Keratinocyte (primary cell): Measurements from ENCODE around the gene SRPK2. TPM values are rescaled to one million over a fixed set of nuclear protein-coding genes. Genes with fewer than 3 reads are reported as not detected.

ENCODE experiments used
- DNase-seq: peaks from one replicate; pipeline ENCODE4 v3.0.0-alpha.2; 2011; ENCODE audit warnings: low read depth, missing footprints, low spot score
- FAIRE-seq: peaks from 2 replicates; lab custom pipeline; 2011; peaks lifted over from hg19 to GRCh38; lab: Jason Lieb, UNC
- H2AFZ ChIP-seq: 2 replicates; pipeline ENCODE4 v1.6.0; 2012; ENCODE audit warnings: low read length, control low read depth, inconsistent platforms; ENCODE audit not compliant: control insufficient read depth
- H3K27ac ChIP-seq: 2 replicates; pipeline ENCODE4 v1.5.1; 2011; ENCODE audit warnings: low read length; ENCODE audit not compliant: control insufficient read depth, insufficient read depth
- H3K27me3 ChIP-seq: 3 replicates; pipeline ENCODE4 v1.6.0; 2011; ENCODE audit warnings: low read length; ENCODE audit not compliant: control insufficient read depth, insufficient read depth; ENCODE audit errors: extremely low read depth
- H3K36me3 ChIP-seq, 2 experiments: 2 replicates in 1 of 2; 3 replicates in 1 of 2; pipeline ENCODE4 v1.5.1; 2011; ENCODE audit warnings: low read length in 2 of 2, mild to moderate bottlenecking in 1 of 2; ENCODE audit not compliant: control insufficient read depth in 2 of 2, insufficient read depth in 2 of 2; ENCODE audit errors: extremely low read depth in 1 of 2
- H3K4me1 ChIP-seq: 3 replicates; pipeline ENCODE4 v1.5.1; 2011; ENCODE audit warnings: low read length; ENCODE audit not compliant: control insufficient read depth, insufficient read depth; ENCODE audit errors: extremely low read depth
- H3K4me2 ChIP-seq: 3 replicates; pipeline ENCODE4 v1.6.0; 2011; ENCODE audit warnings: low read depth, low read length; ENCODE audit not compliant: control insufficient read depth, insufficient read depth; ENCODE audit errors: extremely low read depth
- H3K4me3 ChIP-seq, 3 experiments: fragments of 200-600 bp in 1 of 3; sonication (generic) in 1 of 3; 2 replicates in 2 of 3; 3 replicates in 1 of 3; pipeline ENCODE4 v1.5.1; 2011 to 2016; ENCODE audit warnings: low read length in 3 of 3, mild to moderate bottlenecking in 3 of 3, control low read depth in 2 of 3, inconsistent platforms in 1 of 3, low read depth in 1 of 3, mixed read lengths in 1 of 3, mixed run types in 1 of 3, moderate library complexity in 1 of 3; ENCODE audit not compliant: control insufficient read depth in 2 of 3, insufficient read depth in 2 of 3; ENCODE audit errors: extremely low read depth in 1 of 3
- H3K79me2 ChIP-seq: 2 replicates; pipeline ENCODE4 v1.6.0; 2012; ENCODE audit warnings: low read length; ENCODE audit not compliant: control insufficient read depth, insufficient read depth
- H3K9ac ChIP-seq: 3 replicates; pipeline ENCODE4 v1.6.0; 2011; ENCODE audit warnings: low read length; ENCODE audit not compliant: control insufficient read depth, insufficient read depth; ENCODE audit errors: extremely low read depth
- H3K9me1 ChIP-seq: 3 replicates; pipeline ENCODE4 v1.6.0; 2011; ENCODE audit warnings: low read length; ENCODE audit not compliant: control insufficient read depth, insufficient read depth; ENCODE audit errors: extremely low read depth
- H3K9me3 ChIP-seq: 2 replicates; pipeline ENCODE4 v1.5.1; 2012; ENCODE audit warnings: low read depth, low read length; ENCODE audit not compliant: control insufficient read depth
- H4K20me1 ChIP-seq: 3 replicates; pipeline ENCODE4 v1.6.0; 2011; ENCODE audit warnings: low read length; ENCODE audit not compliant: control insufficient read depth, insufficient read depth; ENCODE audit errors: extremely low read depth
- CTCF ChIP-seq, 3 experiments: IDR thresholded peaks in 1 of 3; conservative IDR thresholded peaks in 1 of 3; optimal IDR thresholded peaks in 1 of 3; 2 replicates in 2 of 3; 3 replicates in 1 of 3; pipeline versions ENCODE3 to v1.5.1; 2011; ENCODE audit warnings: low read length in 3 of 3, mild to moderate bottlenecking in 3 of 3, moderate library complexity in 2 of 3, control low read depth in 1 of 3, inconsistent platforms in 1 of 3; ENCODE audit not compliant: insufficient read depth in 2 of 3; ENCODE audit errors: extremely low read depth in 1 of 3
- EZH2 ChIP-seq: IDR thresholded peaks from one replicate; pipeline ENCODE4 v1.6.1; 2012; ENCODE audit warnings: inconsistent platforms, mild to moderate bottlenecking, low read length, moderate library complexity
- dilution Hi-C: fragments of 300-500 bp; cut with MboI; formaldehyde crosslinking; loops from one replicate; pipeline ENCODE4 v1.7.0; 2020; ENCODE audit warnings: low sequenced_read_pairs; ENCODE audit not compliant: extremely low pct_ligation_motif_present
- polyA plus RNA-seq, 5 experiments: library from polyadenylated mRNA; depleted of rRNA in 3 of 5; stranded (reverse) in 3 of 5; stranded (forward) in 1 of 5; unstranded in 1 of 5; fragments of >200 nt; gene quantifications; 1 replicate in 1 of 5; 2 replicates in 3 of 5; 3 replicates in 1 of 5; pipeline versions ENCODE4 v1.2.1 to v1.2.3, GENCODE V29; 2011 to 2012; ENCODE audit warnings: missing spikeins in 2 of 5, low read depth in 1 of 5, low replicate concordance in 1 of 5

SRPK2 gene
- polyA plus RNA-seq, 1 donor (not counting 4 experiments of a cell fraction or from before 2014, with no cell fraction given) = 40.2 TPM

GRCh38 chr7:105185290-105186010 is 203.3 kb downstream of the SRPK2 start:
- TF ChIP-seq CTCF (optimal IDR thresholded peaks at IDR 0.05 in 1 of 3, IDR thresholded peaks at IDR 0.05 in 1 of 3, conservative IDR thresholded peaks at IDR 0.05 in 1 of 3; ENCODE audit: extremely low read depth in 1 of 3, insufficient read depth in 2 of 3, low read length in 3 of 3) (no peak), EZH2 (no peak)
- no peaks in the 10 kb centered on the region for H4K20me1 ChIP-seq
- peak overlapping the region; percentile 74 for H3K4me2 ChIP-seq
- no peaks in the 10 kb centered on the region for H3K27me3 ChIP-seq
- H3K36me3 ChIP-seq = peaks cover 0 to 3% of the 10 kb centered on the region in 2 experiments
- peaks cover 39% of the 10 kb centered on the region for H3K4me1 ChIP-seq
- H2AFZ ChIP-seq = no peak overlapping the region
- peak overlapping the region; percentile 86 for H3K27ac ChIP-seq
- peak overlapping the region; percentile 57 for H3K9ac ChIP-seq
- peaks cover 29% of the 10 kb centered on the region for H3K79me2 ChIP-seq
- DNase-seq = peak; percentile 45
- dilution Hi-C loops = no loop called here
- peak overlapping the region in 2 of 3 experiments; percentile 29 to 41 for H3K4me3 ChIP-seq
- no peaks in the 10 kb centered on the region for H3K9me3 ChIP-seq
- no peaks in the 10 kb centered on the region for H3K9me1 ChIP-seq
- peak; percentile 80 for FAIRE-seq

GRCh38 chr7:105180002-105180401 is 208.7 kb downstream of the SRPK2 start:
- H3K9me3 ChIP-seq = no peaks in the 10 kb centered on the region
- no peak overlapping the region for H3K27ac ChIP-seq
- DNase-seq (no peak), FAIRE-seq (peak; percentile 26)
- no peak overlapping the region for H3K4me2 ChIP-seq
- no peak overlapping the region for H3K9ac ChIP-seq
- no peaks in the 10 kb centered on the region for H4K20me1 ChIP-seq
- H3K4me3 ChIP-seq = no peak overlapping the region
- no peak for TF ChIP-seq CTCF (optimal IDR thresholded peaks at IDR 0.05 in 1 of 3, IDR thresholded peaks at IDR 0.05 in 1 of 3, conservative IDR thresholded peaks at IDR 0.05 in 1 of 3; ENCODE audit: extremely low read depth in 1 of 3, insufficient read depth in 2 of 3, low read length in 3 of 3)
- no peak for TF ChIP-seq EZH2
- no peaks in the 10 kb centered on the region for H3K9me1 ChIP-seq
- peaks cover 17% of the 10 kb centered on the region for H3K4me1 ChIP-seq
- H3K27me3 ChIP-seq = no peaks in the 10 kb centered on the region
- H3K79me2 ChIP-seq = peaks cover 45% of the 10 kb centered on the region
- dilution Hi-C loops = no loop called here
- H3K36me3 ChIP-seq = no peaks in the 10 kb centered on the region
- no peak overlapping the region for H2AFZ ChIP-seq
